Hepatic stellate cell (primary cell): ENCODE results near the gene CCDC24.

Experiments
- DNase-seq: peaks from one replicate; pipeline ENCODE4 v3.0.0; 2011; ENCODE audit warnings: low spot score

Gene CCDC24

GRCh38 chr1:44044071-44044801, 52.8 kb downstream of the CCDC24 start:
- no peak for DNase-seq

GRCh38 chr1:44045064-44045463, 53.7 kb downstream of the CCDC24 start:
- no peak for DNase-seq
